T follicular helper cell (primary cell): ENCODE measurements around the gene DOK3.
"Not testable (repeated sequence)": the region's sequence is repeated elsewhere in the genome, so short reads cannot be mapped to it uniquely, and the experiment has no call there.

Source experiments
- DNase-seq: peaks from one replicate; pipeline ENCODE4 v3.0.0-alpha.2; 2020; ENCODE audit warnings: low read depth

Gene DOK3

GRCh38 chr5:177535125-177535524 lies 25.5 kb upstream of the DOK3 start:
- no peak for DNase-seq

- DNase-seq: not testable (repeated sequence)
These were observed 24.8 kb upstream of the DOK3 start for GRCh38 chr5:177534433-177534832.

- no peak for DNase-seq
These were observed 21.7 kb upstream of the DOK3 start for GRCh38 chr5:177531209-177531940.

- no peak for DNase-seq
These were observed 21.0 kb upstream of the DOK3 start for GRCh38 chr5:177530638-177531037.

- no peak for DNase-seq
These were observed 19.9 kb upstream of the DOK3 start for GRCh38 chr5:177529247-177530203.

- DNase-seq: no peak
These were observed 19.0 kb upstream of the DOK3 start for GRCh38 chr5:177528631-177529030.

- no peak for DNase-seq
These were observed 18.0 kb upstream of the DOK3 start for GRCh38 chr5:177527595-177527994.

- DNase-seq: no peak
These were observed 17.2 kb upstream of the DOK3 start for GRCh38 chr5:177526791-177527190.

- DNase-seq: no peak
These were observed 16.6 kb upstream of the DOK3 start for GRCh38 chr5:177526191-177526590.

GRCh38 chr5:177524941-177525655 lies 15.5 kb upstream of the DOK3 start:
- DNase-seq: no peak

- DNase-seq: no peak
These were observed 14.9 kb upstream of the DOK3 start for GRCh38 chr5:177524539-177524900.

- no peak for DNase-seq
These were observed 14.3 kb upstream of the DOK3 start for GRCh38 chr5:177523711-177524538.

- DNase-seq: no peak
These were observed 11.4 kb upstream of the DOK3 start for GRCh38 chr5:177520916-177521513.

GRCh38 chr5:177520271-177520670 lies 10.6 kb upstream of the DOK3 start:
- no peak for DNase-seq

- DNase-seq: no peak
These were observed 10.0 kb upstream of the DOK3 start for GRCh38 chr5:177519463-177520235.

GRCh38 chr5:177516601-177517568 lies 7.3 kb upstream of the DOK3 start, which contains the start of gene DDX41:
Gene DDX41, minus strand, starts transcription at chr5:177516961. Its CDS starts 16 bp downstream, at chr5:177516945.
- DNase-seq: peak; percentile 92

GRCh38 chr5:177515580-177515979 lies 6.0 kb upstream of the DOK3 start:
- DNase-seq: no peak

GRCh38 chr5:177514541-177514940 lies 4.9 kb upstream of the DOK3 start:
- DNase-seq: no peak

GRCh38 chr5:177513500-177513899 lies 3.9 kb upstream of the DOK3 start:
- DNase-seq: no peak
